ENCODE data around the gene CTLA4. TPM values are rescaled to one million over a fixed set of nuclear protein-coding genes. Genes with fewer than 3 reads are reported as not detected.

CTLA4 gene
- total and polyA plus RNA-seq, 10 of the 15 experiments (the other 5 are each of a cell fraction or from before 2014, with no cell fraction given), result not detected

DNA sequence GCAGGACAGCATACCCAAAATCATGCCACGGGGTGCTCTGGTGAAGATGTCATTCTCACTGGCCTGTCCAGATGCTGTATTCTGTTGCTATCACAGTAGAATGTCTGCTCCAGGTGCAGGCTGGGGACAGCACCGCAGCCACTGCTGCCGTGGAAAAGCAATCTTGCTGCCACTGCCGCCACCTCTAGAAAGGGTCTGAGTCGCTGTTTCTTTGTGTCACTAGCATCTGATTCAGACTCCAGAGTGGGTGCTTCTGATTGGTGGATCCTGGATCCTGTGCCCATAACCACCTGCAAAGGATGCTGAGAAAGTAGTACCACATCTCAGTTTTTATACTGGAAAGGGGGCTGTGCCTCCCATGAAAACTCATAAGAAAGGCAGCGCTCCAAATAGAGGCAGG lies 45.3 kb upstream of the CTLA4 start (continued):
- TF ChIP-seq POLR2A (IDR thresholded peaks at IDR 0.05; ENCODE audit: low read depth, low read length) (no peak), ATF7 (IDR thresholded peaks at IDR 0.05; ENCODE audit: low read depth) (no peak), LARP7 (IDR thresholded peaks at IDR 0.05) (no peak), USF1 (IDR thresholded peaks at IDR 0.05; ENCODE audit: borderline replicate concordance, extremely low read length, insufficient read depth, low read depth, low read length) (no peak), HDGF (IDR thresholded peaks at IDR 0.05) (no peak), SMAD5 (IDR thresholded peaks at IDR 0.05; ENCODE audit: low read depth) (no peak), ZBTB11 (CRISPR knock-in tag; IDR thresholded peaks at IDR 0.05) (no peak), EGR1 (IDR thresholded peaks at IDR 0.05; ENCODE audit: borderline replicate concordance in 1 of 2, low read depth in 2 of 2, low read length in 2 of 2) (no peak)

GRCh38 chr2:203823173-203823572 lies 44.4 kb upstream of the CTLA4 start:
- ChIA-PET POLR2A (no interaction called here), RAD21 (ENCODE audit: unreplicated experiment) (no interaction called here), CTCF (no interaction called here), SMC1A (ENCODE audit: uncharacterized antibody, unreplicated experiment) (interaction anchor here (0.9 kb wide), 1 partner anchor 10 kb away, joined by 3 read pairs; no protein-coding TSS in a partner anchor)
- no peak for ATAC-seq
- FAIRE-seq, result no peak
- no peaks in the 10 kb centered on the region for H4K20me1 ChIP-seq (ENCODE audit: control insufficient read depth, insufficient read depth)
- no peaks in the 10 kb centered on the region for H3K4me1 ChIP-seq (ENCODE audit: control insufficient read depth, insufficient read depth, low read length)
- intact Hi-C loops (cut with micrococcal nuclease; ENCODE audit: unreplicated experiment), result no loop called here
- no peak overlapping the region for H3K4me3 ChIP-seq
- DNase-seq (ENCODE audit: low read depth, low spot score), result no peak
- H2AFZ ChIP-seq (ENCODE audit: control insufficient read depth, low read depth, low read length), result no peak overlapping the region
- H3K79me2 ChIP-seq (ENCODE audit: control insufficient read depth, insufficient read depth, low read length), result no peaks in the 10 kb centered on the region
- in situ Hi-C loops (cut with MboI), result loop anchor here (25.0 kb wide), 2 partner anchors 586 to 1236 kb away; partner anchors contain the start of gene CYP20A1
- H3K36me3 ChIP-seq (ENCODE audit: control insufficient read depth in 2 of 2, insufficient read depth in 2 of 2, low read length in 1 of 2), result no peaks in the 10 kb centered on the region
- BruUV-seq (replicated peaks), result no TSS peak
- H3K27me3 ChIP-seq (replicated peaks in 1 of 2; ENCODE audit: control insufficient read depth in 2 of 2, insufficient read depth in 2 of 2, low read length in 1 of 2), result peaks cover 0 to 6% of the 10 kb centered on the region in 2 experiments; a peak in 2 of 4 replicates
- no peak overlapping the region for H3K4me2 ChIP-seq (ENCODE audit: control insufficient read depth, insufficient read depth)
- WGBS (ENCODE audit: insufficient coverage, insufficient replicate concordance, low lambda C conversion rate, missing lambda C conversion rate), result 84% methylated on average over 3 of the region's 3 CpGs
- H3K27ac ChIP-seq (ENCODE audit: control insufficient read depth, insufficient read depth), result no peak overlapping the region
- no peak overlapping the region for H3K9ac ChIP-seq (ENCODE audit: control insufficient read depth, insufficient read depth, low read length)
- H3K9me3 ChIP-seq (replicated peaks; ENCODE audit: control insufficient read depth, insufficient read depth, low read length), result no peaks in the 10 kb centered on the region; the same call in 2 of the 3 replicates
- TF ChIP-seq, protein P1, sequence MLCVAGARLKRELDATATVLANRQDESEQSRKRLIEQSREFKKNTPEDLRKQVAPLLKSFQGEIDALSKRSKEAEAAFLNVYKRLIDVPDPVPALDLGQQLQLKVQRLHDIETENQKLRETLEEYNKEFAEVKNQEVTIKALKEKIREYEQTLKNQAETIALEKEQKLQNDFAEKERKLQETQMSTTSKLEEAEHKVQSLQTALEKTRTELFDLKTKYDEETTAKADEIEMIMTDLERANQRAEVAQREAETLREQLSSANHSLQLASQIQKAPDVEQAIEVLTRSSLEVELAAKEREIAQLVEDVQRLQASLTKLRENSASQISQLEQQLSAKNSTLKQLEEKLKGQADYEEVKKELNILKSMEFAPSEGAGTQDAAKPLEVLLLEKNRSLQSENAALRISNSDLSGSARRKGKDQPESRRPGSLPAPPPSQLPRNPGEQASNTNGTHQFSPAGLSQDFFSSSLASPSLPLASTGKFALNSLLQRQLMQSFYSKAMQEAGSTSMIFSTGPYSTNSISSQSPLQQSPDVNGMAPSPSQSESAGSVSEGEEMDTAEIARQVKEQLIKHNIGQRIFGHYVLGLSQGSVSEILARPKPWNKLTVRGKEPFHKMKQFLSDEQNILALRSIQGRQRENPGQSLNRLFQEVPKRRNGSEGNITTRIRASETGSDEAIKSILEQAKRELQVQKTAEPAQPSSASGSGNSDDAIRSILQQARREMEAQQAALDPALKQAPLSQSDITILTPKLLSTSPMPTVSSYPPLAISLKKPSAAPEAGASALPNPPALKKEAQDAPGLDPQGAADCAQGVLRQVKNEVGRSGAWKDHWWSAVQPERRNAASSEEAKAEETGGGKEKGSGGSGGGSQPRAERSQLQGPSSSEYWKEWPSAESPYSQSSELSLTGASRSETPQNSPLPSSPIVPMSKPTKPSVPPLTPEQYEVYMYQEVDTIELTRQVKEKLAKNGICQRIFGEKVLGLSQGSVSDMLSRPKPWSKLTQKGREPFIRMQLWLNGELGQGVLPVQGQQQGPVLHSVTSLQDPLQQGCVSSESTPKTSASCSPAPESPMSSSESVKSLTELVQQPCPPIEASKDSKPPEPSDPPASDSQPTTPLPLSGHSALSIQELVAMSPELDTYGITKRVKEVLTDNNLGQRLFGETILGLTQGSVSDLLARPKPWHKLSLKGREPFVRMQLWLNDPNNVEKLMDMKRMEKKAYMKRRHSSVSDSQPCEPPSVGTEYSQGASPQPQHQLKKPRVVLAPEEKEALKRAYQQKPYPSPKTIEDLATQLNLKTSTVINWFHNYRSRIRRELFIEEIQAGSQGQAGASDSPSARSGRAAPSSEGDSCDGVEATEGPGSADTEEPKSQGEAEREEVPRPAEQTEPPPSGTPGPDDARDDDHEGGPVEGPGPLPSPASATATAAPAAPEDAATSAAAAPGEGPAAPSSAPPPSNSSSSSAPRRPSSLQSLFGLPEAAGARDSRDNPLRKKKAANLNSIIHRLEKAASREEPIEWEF (IDR thresholded peaks at IDR 0.05; ENCODE audit: insufficient replicate concordance, low read depth, low read length), result no peak
- TF ChIP-seq, protein P2, sequence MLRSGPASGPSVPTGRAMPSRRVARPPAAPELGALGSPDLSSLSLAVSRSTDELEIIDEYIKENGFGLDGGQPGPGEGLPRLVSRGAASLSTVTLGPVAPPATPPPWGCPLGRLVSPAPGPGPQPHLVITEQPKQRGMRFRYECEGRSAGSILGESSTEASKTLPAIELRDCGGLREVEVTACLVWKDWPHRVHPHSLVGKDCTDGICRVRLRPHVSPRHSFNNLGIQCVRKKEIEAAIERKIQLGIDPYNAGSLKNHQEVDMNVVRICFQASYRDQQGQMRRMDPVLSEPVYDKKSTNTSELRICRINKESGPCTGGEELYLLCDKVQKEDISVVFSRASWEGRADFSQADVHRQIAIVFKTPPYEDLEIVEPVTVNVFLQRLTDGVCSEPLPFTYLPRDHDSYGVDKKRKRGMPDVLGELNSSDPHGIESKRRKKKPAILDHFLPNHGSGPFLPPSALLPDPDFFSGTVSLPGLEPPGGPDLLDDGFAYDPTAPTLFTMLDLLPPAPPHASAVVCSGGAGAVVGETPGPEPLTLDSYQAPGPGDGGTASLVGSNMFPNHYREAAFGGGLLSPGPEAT (IDR thresholded peaks at IDR 0.05; ENCODE audit: low read depth), result no peak
- no peak for TF ChIP-seq SRF (IDR thresholded peaks at IDR 0.05; ENCODE audit: low read depth in 2 of 2, low read length in 2 of 2)
